Amygdala (tissue), 56 donors: ENCODE results near the gene RXRA.

Source experiments
- DNase-seq, 56 donors: peaks; one replicate each; lab custom pipeline; 2025; lab: John Stamatoyannopoulos, UW

Gene RXRA

DNA sequence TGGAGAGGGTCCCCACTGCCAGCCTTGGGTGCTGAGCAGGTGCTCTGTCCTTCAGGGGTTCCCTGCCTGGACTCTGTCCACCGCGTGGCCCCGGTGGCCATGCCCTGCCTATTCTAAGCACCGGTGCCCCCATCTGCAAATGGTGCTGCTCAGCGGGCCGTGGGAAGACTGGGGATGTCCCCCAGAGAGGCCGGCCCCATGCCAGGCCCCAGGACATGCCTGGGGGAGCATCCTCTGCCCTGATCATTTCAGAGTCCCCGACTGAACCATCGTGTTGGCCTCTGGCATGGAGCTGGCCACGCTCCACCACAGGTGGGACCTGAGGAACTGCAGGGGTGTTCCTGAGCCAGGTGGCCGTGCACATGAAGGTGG is 64.7 kb downstream of the RXRA start:
- no peak for DNase-seq

DNA sequence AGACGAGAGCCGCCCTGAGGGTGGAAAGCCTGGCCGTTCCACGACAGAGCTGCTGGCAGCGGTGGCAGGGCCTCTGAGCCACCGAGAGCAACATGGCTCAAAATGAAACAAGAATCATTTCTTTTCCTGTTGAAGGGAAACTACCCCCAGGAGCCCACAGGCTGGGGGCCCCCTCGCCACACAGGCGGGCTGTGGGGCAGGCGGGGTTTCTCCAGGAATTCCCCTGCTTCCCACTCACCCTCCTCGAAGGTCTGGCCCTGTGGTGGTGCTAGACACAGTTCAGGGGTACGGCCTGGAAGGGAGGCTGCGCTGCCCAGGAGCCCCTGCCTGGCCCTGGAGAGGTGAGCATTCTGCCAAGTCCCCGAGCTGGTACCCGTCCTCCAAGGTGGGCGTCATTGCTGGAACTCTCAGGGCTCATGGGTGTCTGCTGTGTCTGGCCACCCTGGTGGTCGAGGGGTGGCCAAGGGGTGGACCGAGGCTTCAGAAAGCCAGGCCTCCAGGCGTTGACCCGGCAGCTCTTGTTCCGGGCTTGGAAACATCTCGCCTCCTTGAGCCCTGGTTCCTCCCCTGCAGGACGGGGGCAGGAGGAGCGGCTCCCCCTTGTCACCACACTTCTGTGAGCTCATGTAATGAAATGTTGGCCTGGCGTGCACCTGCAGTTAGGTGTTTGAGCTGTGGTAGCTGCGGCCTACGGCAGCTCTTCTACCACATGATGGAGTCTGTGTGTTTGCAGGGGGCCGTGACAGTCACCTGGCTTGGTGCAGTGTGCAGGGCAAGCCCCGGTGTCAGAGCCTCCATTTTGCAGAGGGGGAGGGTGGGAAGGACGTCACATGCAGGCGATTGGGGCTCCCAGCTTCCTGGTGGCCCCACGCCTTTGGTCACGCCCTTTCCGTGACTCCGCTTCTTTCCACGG is 65.3 kb downstream of the RXRA start:
- no peak for DNase-seq

DNA sequence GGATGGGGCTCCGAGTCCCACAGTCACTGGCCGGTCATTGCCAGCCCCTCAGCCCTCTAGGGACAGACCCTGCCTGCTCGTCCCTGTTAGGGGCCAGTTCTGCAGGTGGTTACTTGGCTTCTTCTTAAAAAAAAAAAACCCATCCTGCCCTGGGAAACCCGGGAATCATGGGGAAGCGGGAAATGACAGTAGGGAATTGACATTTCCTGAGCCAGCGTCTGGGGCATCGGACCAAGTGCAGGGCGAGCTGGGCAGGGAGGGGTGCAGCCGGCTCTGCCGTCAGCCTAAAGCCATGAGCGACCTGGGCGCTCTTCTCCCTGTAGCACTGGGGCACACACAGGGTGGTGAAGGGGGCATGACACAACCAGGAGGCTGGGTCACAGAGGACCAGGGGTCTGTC is 66.6 kb downstream of the RXRA start:
- DNase-seq = no peak

DNA sequence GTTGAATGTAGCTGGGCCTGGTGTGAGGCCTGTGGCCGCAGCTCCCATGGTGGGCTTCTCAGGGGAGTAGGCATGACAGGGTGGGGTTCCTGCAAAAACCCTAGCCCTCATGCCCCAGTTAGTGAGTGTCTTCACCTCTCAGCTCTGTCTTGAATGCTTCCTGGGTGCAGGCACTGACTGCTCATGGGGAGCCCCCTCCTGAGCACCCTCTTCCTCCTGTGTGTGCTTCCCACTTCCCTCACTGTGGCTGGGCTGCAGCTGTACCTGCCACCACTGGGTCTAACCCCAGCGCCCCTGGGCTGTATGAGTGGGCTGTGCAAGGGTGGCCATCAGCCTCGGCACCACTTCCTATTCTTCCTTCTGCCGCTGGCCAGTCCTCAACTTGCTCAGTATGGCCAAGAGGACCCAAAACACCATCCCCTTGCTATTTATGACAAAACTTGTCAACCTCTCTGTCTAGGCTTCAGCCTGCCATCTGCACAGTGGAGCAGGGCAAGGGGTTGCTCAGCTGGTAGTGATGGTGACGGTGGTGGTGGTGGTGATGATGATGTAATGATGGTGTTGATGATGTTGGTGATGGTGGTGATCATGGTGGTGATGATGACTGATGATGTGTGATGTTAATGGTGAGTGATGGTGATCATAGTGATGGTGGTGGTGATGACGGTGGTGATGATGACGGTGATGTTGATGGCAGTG is 67.5 kb downstream of the RXRA start:
- no peak for DNase-seq

DNA sequence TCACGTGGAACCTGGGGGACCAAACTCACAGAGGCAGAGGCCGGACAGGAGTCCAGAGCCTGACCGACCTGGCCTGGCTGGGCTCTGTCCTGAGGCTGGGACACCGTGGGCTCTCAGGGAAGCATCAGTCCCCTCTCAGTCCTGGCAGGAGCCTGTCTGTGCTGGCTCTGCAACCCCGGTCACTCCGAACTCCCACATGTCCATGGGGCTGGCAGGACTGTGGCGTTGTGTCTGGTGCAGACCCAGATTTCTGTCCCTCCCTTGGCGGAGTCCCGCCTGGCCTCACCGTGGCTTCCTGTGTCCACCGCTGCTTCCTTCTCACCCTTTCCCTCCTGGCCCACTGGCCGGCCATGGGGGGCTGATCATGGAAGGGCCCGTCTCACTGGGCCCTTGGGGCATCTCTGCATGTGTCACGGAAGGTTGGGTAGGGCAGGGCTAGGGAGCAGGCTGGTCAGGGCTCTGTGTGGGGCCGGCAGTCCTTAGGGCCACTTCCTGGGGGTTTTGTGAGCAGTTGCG is 68.8 kb downstream of the RXRA start:
- peak in 3 of 56 donors; percentile 15 to 30 (median 18) for DNase-seq

DNA sequence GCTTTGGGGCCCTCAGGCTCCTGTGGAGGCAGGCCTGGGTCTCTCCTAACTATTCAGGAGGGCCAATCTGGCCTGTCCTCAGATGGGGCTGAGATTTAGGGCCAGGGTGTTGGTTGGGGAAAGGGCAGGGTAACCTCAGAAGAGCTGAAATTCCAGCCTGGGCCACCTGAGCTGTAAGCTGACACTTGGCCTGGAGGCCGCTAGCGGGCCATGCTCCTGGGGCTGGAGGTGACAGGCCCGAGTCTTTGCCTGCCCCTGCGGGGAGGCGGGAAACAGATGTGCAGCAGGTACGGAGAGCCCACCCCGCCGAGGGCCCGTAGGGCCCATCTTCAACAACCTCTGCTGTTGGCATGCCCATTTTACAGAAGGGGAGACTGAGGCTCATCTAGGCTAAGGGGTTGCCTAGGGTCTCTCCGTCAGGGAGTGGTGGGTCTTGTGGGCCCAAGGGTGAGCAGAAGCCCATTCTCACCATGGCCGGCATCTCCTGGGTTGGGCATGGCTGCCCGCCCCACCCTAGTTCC is 69.5 kb downstream of the RXRA start:
- DNase-seq = no peak

DNA sequence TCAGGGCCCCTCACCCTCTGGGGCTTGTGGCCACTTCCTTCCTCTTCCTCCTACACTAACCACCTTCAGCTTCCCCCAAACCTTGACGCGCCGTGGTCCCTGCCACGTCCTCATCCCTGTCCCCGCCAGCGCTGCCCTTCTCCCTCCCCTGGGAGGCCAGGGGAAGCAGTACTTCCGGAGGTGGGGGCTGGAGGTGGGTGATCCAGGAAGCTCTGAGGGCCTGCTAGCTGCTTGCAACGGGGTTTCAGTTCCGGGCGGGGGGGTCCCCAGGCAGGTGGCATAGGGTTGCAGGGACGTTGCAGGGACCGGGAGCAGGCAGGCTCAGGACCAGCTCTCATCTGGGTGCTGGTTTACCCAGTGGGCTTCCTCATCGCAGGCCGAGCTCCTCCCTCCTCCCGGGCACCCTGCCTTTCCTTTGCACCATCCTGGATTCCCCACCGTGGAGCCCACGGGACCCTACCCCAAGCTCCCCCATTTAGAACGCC is 70.0 kb downstream of the RXRA start:
- no peak for DNase-seq

DNA sequence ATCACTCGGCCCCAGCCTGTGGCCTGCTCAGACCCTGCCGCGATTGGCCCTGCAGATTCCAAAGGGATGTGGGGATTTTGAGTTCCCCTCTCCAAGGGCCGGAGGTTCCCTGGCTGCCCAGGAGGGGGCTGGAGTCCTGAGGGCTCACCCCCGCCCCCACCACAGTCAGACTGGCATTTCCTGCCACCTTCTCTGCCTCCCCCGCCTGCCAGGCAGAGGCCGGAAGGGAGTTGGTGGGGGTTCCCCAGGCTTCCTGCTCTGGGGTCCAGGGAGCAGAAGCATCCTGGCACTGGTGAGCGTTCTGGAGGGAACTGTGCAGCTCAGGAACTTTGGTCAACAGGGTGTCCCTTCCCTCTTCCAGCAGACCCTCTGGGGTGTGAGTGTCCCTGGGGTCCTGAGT is 70.6 kb downstream of the RXRA start:
- no peak for DNase-seq

DNA sequence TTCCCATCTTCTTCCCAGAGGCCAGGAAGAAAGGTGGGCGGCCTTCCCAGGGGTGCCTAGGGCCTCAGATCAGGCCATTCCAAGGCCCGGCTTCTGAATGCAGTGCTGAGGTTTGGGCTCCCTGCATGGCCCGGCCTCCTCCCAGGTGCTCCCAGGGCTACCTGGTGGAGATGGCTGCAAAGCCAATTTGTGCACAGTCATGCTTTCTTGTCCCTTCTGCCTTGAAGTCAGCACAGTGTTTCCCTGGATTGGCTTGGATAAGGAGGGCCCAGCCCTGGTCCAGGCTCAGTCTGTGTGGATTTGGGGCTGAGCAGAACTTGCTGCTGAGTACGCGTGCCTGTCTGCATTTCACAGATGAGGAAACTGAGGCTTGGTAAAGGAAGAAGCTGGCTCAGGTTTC is 72.5 kb downstream of the RXRA start:
- DNase-seq = no peak

DNA sequence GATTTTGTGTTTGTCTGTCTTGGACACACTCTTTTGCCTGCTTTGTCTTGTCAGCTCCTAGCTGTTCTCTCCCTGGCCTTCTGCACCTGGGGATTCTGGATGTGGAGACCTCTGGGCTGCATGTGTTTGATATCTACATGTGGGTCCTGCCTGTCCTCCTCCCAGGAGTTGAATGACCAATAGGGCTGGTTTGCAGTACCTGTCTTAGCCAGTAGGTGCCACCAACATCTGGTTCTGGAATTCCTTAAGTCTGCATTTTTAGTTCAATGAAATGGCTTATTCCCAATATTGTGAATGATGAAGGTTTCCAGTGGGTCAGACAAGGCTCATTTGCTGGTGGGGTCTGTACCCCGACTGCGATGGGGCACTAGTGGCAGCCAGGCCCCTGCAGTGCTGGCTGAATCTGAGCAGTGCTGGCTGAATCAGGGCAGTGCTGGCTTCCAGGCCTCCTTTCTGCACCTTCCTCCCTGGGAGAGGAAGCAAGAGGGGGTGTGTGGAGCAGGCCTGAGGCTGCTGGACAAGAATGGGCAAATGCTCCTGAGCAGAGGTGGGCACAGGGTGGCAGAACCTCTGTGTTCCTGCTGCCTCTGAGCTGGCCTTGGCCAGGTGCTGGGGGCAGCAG is 73.3 kb downstream of the RXRA start:
- no peak for DNase-seq

DNA sequence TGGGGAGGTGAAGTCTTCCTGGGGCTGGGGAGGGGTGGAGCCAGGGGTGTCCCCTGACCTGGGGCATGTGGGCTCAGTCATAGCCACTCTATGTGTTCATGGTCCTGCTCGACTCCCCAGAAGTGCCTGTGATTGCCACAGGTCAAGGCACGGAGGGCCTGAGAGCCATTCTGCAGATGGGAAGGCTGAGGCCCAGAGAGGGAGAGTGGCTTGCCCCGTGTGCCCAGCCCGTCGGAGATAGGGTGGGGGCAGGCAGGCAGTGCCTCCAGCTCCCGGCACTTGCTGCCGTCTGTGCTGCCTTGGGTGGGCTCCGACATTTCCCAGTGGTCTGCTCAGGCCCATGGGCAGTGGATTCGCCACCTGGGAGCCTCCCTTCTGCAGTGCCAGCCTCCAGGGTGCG is 74.0 kb downstream of the RXRA start:
- DNase-seq = no peak

DNA sequence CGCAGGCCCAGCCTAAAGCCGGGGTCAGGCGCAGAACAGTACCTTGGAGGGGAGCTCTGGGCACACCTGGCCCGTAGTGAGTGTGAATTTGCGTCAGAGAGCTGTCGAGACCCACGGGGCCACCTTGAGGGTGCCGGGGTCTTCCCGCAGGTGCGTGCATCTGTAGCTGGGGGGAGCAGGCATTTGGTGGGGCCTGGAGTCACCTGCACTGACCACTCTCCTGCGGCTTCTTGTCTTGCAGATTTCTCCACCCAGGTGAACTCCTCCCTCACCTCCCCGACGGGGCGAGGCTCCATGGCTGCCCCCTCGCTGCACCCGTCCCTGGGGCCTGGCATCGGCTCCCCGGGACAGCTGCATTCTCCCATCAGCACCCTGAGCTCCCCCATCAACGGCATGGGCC is 75.1 kb downstream of the RXRA start:
- DNase-seq = no peak

DNA sequence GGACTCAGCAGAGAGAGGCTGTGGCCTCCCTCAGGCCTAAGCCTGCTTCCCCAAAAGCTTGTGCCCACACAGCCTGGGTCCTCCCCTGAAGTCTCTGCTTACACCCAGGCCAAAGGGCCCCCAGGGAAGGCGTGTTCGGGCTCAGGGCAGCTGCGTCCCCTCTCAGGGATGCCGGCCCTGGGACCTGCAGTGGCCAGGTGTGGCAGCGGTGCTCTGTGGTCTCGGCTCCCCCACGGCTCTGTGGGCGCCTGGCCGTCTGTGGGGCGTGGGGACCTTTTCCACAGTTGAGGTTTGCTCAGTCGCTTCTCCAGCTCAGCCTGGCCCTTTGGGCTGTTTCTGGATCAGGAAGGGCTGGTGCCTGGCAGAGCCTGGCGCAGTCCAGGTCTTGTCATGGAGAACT is 75.9 kb downstream of the RXRA start:
- DNase-seq = no peak

DNA sequence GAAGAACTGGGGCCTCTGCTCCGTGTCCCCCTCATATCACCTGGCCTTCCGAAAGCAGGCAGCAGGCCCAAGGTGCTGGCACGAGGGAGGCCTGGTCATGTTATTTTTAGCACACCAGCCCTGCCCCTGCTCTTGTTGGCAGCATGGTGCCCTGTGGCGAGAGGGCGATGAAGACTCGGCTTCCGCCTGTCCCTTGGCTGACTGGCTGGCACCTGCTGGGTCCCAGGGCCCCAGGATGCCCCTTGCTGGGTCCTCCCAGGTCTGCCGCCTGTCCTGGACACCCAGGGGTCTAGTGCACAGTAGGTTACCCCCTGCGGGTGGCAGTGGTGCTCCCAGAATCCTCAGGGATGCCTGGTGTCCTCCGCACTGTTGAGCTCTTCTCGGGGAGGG is 77.0 kb downstream of the RXRA start:
- no peak for DNase-seq

DNA sequence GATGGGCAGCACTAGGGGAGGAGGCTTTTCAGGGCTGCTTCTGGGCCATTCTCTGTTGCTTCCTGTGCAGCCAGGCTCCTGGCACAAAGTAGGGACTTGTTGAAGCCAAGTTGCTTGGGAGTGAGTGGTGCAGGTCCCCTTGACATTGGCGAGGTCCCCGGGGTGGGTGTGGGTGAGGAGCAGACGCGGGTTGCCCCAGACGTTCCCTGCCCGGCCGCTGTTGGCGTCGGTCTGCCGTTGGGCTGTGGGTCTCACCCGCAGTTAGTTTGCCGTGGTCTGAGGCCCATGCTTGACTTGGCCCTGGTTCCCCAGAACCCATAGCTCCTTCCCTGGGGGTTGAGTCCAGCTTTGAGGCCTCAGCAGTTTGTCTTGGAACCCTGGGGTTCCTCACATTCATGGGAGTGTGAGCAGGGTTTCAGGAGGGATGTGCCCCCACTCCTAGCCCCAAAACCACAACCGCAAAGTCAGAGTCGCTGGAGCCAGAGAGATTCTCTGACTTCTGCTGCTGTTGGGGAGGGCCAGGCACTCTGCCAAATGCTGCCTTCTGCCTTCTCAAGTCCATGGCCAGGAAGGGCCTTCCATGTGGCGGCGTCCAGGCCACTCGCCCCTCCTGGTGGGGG is 77.5 kb downstream of the RXRA start:
- peak in 36 of 56 donors; percentile 19 to 73 (median 48) for DNase-seq

DNA sequence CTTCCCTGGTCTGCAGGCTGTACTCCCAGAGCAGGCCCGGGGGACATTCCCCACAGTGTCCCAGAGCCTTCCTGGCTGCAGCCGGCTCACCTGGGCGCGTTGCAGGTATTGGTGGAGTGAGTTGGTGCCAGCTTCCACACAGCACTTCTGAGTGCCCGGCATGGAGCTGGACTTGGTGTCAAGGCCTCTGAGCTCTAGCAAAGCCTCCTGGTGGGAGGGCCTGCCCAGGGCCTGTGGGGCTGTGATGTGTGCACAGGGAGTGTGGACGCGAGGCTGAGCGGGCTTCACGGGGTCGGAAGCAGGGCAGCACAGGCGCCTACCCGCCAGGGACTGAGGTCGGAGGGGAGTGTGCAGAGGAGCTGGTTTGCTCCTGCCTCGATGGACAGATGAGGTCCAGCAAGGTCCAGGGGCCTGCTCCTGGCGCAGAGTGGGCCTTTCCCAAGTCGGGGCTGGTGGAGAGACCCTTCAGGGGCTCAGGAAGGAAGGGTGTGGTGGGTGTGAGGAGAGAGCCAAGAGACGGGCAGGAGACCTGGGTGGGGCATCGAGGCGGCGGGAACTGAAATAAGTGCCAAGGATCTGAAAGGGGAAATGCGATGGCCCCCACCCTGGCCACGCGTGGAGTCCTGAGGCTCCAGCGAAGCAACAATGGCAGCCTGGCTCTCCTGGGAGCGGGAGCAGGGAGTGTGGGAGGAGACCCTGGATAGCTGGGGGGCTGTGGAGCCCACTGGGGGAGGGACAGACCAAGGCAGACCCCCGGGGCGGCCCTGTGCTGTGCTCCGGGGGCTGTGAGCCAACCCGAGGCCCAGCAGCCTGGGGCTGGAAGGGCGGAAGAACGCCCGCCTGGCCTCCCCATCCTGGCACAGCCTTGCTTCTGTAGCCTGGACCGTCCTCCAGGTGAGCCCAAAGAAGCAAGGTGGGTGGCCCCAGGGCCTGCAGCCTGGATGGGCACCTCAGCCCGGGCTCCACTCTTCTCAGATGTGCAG is 78.4 kb downstream of the RXRA start:
- no peak for DNase-seq

DNA sequence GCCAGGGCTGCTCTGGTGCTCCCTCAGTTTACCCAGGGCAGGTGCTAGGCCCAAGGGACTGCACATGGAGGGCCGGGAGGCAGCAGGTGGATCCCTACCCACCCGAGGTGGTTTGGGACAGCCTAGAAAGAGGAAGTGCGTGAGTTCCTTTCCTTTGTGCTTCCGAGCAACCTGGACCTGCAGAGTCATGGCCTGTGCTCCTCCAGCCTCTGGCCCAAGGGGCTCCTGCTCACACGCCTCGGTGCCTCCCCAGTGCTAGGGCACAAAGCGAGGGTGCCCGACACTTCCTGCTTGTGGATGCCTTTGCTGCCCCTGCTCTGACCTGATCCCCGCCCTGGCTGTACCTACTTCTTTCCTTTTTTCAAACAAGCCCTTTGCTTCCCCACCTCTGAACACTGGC is 79.3 kb downstream of the RXRA start:
- DNase-seq = no peak

DNA sequence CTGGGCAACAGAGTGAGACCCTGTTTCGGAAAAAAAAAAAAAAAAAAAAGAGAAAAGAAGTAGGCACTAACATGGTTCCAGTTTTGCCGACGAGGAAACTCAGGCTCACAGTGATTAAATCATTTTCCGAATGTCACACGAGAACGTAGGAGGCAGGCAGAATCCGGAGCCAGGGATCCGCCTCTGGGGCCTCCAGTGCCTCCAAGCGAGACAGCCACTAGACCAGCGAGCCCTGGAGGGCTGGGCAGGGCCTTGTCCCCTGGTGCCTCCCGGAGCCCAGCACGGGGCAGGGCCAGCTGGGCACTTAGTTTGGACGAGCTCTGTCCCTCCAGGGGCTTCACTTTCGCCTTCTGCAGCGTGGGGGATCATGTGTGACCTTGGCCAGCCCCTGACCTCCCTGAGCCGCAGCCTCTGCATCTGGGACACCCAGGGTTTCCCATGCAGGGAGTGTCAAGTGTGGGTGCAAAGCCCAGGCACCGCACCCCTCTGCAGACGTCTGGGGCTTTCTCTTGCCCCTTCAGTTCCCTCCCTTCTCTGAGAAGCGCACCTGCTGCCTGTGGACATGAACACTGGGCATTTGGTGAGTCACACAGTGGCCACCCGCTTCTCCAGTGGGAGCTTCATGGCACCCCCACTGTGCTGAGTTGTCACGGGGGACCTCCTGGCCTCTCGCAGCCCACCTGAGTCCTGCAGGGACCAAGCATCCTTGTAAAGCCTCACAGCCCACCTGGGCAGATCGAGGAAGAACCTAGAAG is 80.3 kb downstream of the RXRA start:
- peak in 3 of 56 donors; percentile 15 to 27 (median 17) for DNase-seq
